Hematopoietic multipotent progenitor cell treated with erythropoietin and hydrocortisone succinate and interleukin-3 and kit ligand, for 6 days (in vitro differentiated cells): ENCODE results near the gene SEC24C.
"Not testable (repeated sequence)": the region's sequence is repeated elsewhere in the genome, so short reads cannot be mapped to it uniquely, and the experiment has no call there.

Experiments
- DNase-seq: peaks from one replicate; pipeline ENCODE4 v3.0.0-alpha.2; 2015

Gene SEC24C

GRCh38 chr10:73774637-73775036 lies 30.5 kb downstream of the SEC24C start:
- peak; percentile 91 for DNase-seq

- no peak for DNase-seq
Observed at GRCh38 chr10:73779018-73779417, 34.8 kb downstream of the SEC24C start.

DNA sequence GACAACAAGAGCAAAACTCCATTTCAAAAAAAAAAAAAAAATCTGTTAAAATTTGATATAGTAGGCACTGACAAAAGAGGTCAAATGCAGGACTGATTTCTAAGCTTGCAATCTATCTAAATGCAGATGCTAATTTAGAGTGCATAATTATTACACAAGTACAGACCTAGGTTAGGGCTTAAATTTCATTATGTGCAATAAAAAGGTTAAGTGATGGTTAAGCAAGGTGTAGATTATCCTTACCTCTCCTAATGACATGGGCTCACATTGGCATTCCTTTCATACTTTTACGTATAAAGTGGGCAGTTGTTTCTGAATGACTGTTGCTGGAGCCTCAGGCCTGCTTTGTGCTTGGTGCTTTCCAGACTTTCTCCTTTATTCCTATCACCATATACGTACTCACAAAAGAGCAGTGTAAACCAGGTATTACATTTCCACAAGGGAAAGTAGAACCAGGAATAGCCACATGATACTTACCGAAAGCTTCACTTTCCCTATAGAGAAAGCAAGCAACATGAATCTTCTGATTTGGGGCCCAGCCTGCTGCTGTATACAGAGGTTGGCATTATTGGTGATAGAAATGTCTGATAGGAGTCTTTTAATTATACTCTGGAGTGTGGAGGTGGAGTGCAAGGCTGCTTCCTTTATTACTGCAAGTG lies 35.5 kb downstream of the SEC24C start:
- DNase-seq = no peak

GRCh38 chr10:73780301-73780700 lies 36.1 kb downstream of the SEC24C start:
- no peak for DNase-seq

- peak; percentile 23 for DNase-seq
Observed at GRCh38 chr10:73780966-73781365, 36.8 kb downstream of the SEC24C start.

DNA sequence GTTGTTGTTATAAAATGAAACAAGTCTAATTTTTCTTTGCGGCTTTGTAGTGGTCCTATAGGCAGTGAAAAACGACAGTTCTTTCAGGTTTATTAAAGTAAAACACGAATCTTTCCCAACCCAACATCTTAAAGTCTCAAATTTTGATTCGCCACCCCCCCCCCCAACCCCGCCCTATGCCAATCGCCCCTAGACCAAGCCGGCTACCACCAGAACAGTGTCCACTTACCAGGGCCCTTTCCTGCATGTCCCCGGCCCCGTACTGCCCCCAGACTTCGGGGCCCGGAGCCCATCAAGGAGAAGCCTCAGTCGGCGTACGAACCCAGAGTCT lies 37.3 kb downstream of the SEC24C start:
- no peak for DNase-seq

- DNase-seq = peak; percentile 95
Observed at GRCh38 chr10:73781879-73782748, 37.9 kb downstream of the SEC24C start, which contains the start of gene CHCHD1. Gene CHCHD1 (plus strand): TSS chr10:73782048. CDS start chr10:73782076, 28 bp downstream.

DNA sequence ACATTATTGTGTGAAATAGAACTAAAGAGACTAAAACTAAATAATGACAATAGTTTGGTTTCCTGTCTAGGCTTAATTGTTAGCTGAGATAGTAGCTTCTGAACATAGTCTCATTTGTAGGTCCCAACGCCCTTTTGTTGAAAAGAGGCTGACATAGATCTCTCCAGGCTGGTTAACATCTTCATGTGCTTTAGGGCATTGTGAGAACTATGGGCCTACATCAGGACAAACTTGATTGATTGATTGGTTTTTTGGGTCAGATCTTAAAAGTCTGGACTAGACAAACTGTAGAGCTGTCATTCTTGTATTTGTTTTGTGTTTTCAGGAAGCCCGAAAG lies 38.5 kb downstream of the SEC24C start:
- peak; percentile 25 for DNase-seq

- DNase-seq = peak; percentile 98
Observed at GRCh38 chr10:73785211-73785720, 41.1 kb downstream of the SEC24C start, which contains the start of gene ZSWIM8. Gene ZSWIM8 (plus strand): TSS chr10:73785606. CDS start chr10:73785879, 273 bp downstream.

- peak; percentile 49 for DNase-seq
Observed at GRCh38 chr10:73785721-73786511, 41.7 kb downstream of the SEC24C start.

DNA sequence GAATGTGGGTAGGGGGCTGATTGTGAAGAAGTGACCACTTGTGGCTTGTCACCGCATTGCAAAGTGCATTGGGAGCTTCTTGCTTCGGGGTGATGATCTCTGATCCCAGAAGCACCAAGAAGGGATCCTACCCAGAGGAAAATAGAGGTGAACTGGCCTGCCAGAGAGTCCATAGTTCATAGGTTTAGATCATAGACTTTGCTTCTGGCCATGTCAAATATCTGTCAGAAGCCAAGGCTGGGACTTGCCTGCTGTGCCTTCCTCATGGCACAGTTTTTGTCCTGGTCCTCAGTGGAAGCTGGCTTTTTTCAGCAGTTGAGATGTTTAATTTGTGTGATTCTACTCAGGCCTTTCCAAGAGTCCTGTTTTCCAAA lies 42.3 kb downstream of the SEC24C start:
- peak; percentile 19 for DNase-seq

DNA sequence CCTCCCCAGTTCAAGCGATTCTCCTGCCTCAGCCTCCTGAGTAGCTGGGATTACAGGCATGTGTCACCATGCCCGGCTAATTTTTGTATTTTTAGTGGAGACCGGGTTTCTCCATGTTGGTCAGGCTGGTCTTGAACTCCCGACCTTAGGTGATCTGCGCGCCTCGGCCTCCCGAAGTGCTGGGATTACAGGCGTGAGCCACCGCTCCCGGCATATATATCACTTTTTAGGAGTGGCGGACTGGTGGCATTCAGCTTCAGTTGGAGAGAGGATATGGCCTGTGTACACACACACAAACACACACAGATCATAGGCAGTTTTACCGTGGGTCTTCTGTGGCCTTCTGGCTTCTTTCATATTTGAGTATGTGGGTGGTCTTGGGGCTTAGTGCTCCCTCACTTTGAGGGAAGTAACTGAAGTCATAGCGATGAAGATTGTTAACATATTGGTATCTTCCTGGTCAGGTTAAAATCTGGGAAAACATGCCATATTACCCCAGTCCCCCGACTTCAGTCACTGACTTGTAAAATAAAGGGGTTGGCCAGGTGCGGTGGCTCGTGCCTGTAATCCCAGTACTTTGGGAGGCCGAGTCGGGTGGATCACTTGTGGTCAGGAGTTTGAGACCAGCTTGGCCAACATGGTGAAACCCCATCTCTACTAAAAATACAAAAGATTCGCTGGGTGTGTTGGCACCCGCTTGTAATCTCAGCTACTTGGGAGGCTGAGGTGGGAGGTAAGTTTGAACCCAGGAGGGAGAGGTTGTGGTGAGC lies 43.0 kb downstream of the SEC24C start:
- DNase-seq = not testable (repeated sequence)

- no peak for DNase-seq
Observed at GRCh38 chr10:73788864-73789658, 44.9 kb downstream of the SEC24C start.

DNA sequence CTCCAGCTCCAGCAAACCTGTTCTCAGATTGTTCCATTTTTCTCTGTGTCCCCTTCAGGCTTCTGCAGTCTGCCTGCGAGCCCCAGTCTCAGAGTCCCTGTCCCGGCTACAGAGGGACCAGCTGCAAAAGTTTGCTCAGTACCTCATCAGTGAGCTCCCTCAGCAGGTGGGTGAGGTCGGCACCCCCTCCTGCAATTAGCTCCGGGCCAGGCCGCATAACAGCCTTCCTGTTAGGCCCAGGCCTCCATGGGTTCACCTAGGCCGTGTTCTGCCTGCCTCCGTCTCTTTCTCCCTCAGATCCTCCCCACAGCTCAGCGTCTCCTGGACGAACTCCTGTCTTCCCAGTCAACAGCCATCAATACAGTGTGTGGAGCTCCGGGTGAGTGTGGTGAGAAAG lies 45.5 kb downstream of the SEC24C start:
- DNase-seq = no peak

DNA sequence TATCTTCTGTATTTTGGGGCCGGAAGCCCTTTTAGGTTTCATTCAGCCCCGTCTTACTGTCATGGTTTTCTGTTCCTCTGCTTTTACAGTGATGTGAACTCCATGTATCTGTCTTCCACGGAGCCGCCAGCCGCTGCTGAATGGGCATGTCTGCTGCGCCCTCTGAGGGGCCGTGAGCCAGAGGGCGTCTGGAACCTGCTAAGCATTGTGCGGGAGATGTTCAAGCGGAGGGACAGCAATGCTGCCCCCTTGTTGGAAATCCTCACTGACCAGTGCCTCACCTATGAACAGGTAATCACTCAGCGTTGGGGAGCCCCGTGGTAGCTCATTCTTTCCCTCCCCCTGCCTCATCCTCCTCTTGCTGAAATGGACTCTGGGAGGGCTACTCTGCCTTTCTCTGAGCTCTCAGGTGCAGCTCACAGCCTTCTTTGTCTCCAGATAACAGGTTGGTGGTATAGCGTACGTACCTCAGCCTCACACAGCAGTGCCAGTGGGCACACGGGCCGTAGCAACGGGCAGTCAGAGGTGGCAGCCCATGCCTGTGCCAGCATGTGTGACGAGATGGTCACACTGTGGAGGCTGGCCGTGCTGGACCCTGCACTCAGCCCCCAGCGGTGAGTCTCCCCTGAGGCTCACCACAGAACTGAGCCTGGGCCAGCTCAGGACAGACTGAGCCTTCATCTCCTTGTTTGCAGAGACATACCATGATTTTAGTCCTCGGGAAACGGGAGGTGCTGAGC lies 46.9 kb downstream of the SEC24C start:
- no peak for DNase-seq

DNA sequence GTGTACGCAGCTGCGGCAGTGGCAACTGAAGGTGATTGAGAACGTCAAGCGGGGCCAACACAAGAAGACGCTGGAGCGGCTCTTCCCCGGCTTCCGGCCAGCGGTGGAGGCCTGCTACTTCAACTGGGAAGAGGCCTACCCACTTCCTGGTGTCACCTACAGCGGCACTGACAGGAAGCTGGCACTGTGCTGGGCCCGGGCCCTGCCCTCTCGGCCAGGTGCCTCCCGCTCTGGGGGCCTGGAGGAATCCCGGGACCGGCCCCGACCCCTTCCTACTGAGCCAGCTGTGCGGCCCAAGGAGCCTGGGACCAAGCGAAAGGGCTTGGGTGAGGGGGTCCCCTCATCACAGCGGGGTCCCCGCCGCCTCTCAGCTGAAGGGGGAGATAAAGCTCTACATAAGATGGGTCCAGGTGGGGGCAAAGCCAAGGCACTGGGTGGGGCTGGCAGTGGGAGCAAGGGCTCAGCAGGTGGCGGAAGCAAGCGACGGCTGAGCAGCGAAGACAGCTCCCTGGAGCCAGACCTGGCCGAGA lies 47.8 kb downstream of the SEC24C start:
- no peak for DNase-seq

GRCh38 chr10:73793456-73793855 lies 49.3 kb downstream of the SEC24C start:
- DNase-seq = no peak

GRCh38 chr10:73795491-73795890 lies 51.3 kb downstream of the SEC24C start:
- not testable (repeated sequence) for DNase-seq

GRCh38 chr10:73796035-73796434 lies 51.9 kb downstream of the SEC24C start:
- DNase-seq = not testable (repeated sequence)

- DNase-seq = no peak
Observed at GRCh38 chr10:73796766-73797165, 52.6 kb downstream of the SEC24C start.
